Hematopoietic multipotent progenitor cell treated with erythropoietin and hydrocortisone succinate and interleukin-3 and kit ligand, for 6 days (in vitro differentiated cells): ENCODE results near the gene TESK1.
"Not testable (repeated sequence)": the region's sequence is repeated elsewhere in the genome, so short reads cannot be mapped to it uniquely, and the experiment has no call there.

Experiments used
- DNase-seq: peaks from one replicate; pipeline ENCODE4 v3.0.0-alpha.2; 2015

Gene TESK1

GRCh38 chr9:35616681-35617459 is 11.8 kb downstream of the TESK1 start:
- DNase-seq: peak; percentile 65

GRCh38 chr9:35617548-35617947 is 12.5 kb downstream of the TESK1 start:
- DNase-seq: no peak

GRCh38 chr9:35618325-35618727 is 13.3 kb downstream of the TESK1 start, which contains the start of gene CD72:
Gene CD72 (minus strand): TSS chr9:35618413. CDS start chr9:35618303, 110 bp downstream.
- peak; percentile 17 for DNase-seq

GRCh38 chr9:35618854-35619799 is 14.1 kb downstream of the TESK1 start:
- DNase-seq: peak; percentile 51

GRCh38 chr9:35619800-35620158 is 14.7 kb downstream of the TESK1 start:
- DNase-seq: no peak

GRCh38 chr9:35627575-35627974 is 22.5 kb downstream of the TESK1 start:
- no peak for DNase-seq

GRCh38 chr9:35628389-35628991 is 23.4 kb downstream of the TESK1 start:
- DNase-seq: no peak

- no peak for DNase-seq
These were observed 24.5 kb downstream of the TESK1 start for GRCh38 chr9:35629597-35629996.

GRCh38 chr9:35635730-35636129 is 30.7 kb downstream of the TESK1 start:
- no peak for DNase-seq

GRCh38 chr9:35636135-35636876 is 31.2 kb downstream of the TESK1 start:
- DNase-seq: no peak

GRCh38 chr9:35636877-35637246 is 31.8 kb downstream of the TESK1 start:
- not testable (repeated sequence) for DNase-seq

GRCh38 chr9:35637427-35637955 is 32.4 kb downstream of the TESK1 start:
- not testable (repeated sequence) for DNase-seq

- not testable (repeated sequence) for DNase-seq
These were observed 33.7 kb downstream of the TESK1 start for GRCh38 chr9:35638751-35639150.

GRCh38 chr9:35639225-35639624 is 34.2 kb downstream of the TESK1 start:
- not testable (repeated sequence) for DNase-seq

- DNase-seq: no peak
These were observed 34.6 kb downstream of the TESK1 start for GRCh38 chr9:35639631-35640030.

GRCh38 chr9:35640431-35640830 is 35.4 kb downstream of the TESK1 start:
- not testable (repeated sequence) for DNase-seq

- not testable (repeated sequence) for DNase-seq
These were observed 36.4 kb downstream of the TESK1 start for GRCh38 chr9:35641478-35641877.

- DNase-seq: no peak
These were observed 38.0 kb downstream of the TESK1 start for GRCh38 chr9:35643046-35643445.

GRCh38 chr9:35645736-35646135 is 40.7 kb downstream of the TESK1 start:
- not testable (repeated sequence) for DNase-seq

- no peak for DNase-seq
These were observed 41.1 kb downstream of the TESK1 start for GRCh38 chr9:35646153-35646532.

GRCh38 chr9:35646533-35647265 is 41.6 kb downstream of the TESK1 start:
- DNase-seq: peak; percentile 94
